GM18508 (cell line): ENCODE data around the gene BCKDHB.

Experiments
- ATAC-seq: cut with Tn5 transposase; IDR thresholded peaks from one replicate; pipeline ENCODE4 v1.9.1; 2021; ENCODE audit warnings: moderate number of reproducible peaks; ENCODE audit not compliant: insufficient read depth, unreplicated experiment

The BCKDHB gene

GRCh38 chr6:80357674-80358073 is 251.2 kb downstream of the BCKDHB start:
- ATAC-seq, result no peak

GRCh38 chr6:80363501-80364122 is 257.1 kb downstream of the BCKDHB start:
- no peak for ATAC-seq

- no peak for ATAC-seq
Observed at GRCh38 chr6:80364149-80364548, 257.7 kb downstream of the BCKDHB start.

GRCh38 chr6:80366051-80366450 is 259.6 kb downstream of the BCKDHB start:
- no peak for ATAC-seq

- no peak for ATAC-seq
Observed at GRCh38 chr6:80366714-80367113, 260.2 kb downstream of the BCKDHB start.

- ATAC-seq, result no peak
Observed at GRCh38 chr6:80376411-80376810, 269.9 kb downstream of the BCKDHB start.

- no peak for ATAC-seq
Observed at GRCh38 chr6:80380566-80380965, 274.1 kb downstream of the BCKDHB start.

- no peak for ATAC-seq
Observed at GRCh38 chr6:80382811-80383210, 276.3 kb downstream of the BCKDHB start.

GRCh38 chr6:80388507-80388906 is 282.0 kb downstream of the BCKDHB start:
- ATAC-seq, result no peak
